Measurements from ENCODE around the gene WDFY4.

DNA sequence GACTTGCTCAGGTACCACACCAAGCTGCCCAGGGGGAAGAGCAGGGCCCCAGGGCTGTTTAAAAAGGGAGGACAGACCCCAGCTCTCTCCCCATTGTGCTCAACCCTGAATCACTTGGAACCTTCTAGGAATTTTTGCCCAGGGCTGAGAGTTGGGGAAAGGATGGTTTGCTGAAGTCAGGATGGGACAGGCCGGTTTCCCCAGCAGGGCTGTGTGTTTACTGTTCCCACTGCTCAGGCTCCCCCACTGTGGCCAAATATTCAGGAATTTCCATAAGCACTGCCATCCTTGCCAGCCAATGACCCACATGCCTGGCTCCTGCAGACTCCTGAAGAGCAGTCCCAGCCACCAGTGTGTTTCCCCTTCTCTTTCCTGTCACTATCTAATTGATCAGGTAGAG, 120.7 kb downstream of the WDFY4 start:
- TF ChIP-seq, protein P1, sequence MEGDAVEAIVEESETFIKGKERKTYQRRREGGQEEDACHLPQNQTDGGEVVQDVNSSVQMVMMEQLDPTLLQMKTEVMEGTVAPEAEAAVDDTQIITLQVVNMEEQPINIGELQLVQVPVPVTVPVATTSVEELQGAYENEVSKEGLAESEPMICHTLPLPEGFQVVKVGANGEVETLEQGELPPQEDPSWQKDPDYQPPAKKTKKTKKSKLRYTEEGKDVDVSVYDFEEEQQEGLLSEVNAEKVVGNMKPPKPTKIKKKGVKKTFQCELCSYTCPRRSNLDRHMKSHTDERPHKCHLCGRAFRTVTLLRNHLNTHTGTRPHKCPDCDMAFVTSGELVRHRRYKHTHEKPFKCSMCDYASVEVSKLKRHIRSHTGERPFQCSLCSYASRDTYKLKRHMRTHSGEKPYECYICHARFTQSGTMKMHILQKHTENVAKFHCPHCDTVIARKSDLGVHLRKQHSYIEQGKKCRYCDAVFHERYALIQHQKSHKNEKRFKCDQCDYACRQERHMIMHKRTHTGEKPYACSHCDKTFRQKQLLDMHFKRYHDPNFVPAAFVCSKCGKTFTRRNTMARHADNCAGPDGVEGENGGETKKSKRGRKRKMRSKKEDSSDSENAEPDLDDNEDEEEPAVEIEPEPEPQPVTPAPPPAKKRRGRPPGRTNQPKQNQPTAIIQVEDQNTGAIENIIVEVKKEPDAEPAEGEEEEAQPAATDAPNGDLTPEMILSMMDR (optimal IDR thresholded peaks at IDR 0.05 in 1 of 3, IDR thresholded peaks at IDR 0.05 in 1 of 3, conservative IDR thresholded peaks at IDR 0.05 in 1 of 3; ENCODE audit: extremely low read depth in 1 of 3, insufficient read depth in 2 of 3, low read length in 3 of 3) = no peak
- TF ChIP-seq EZH2 (IDR thresholded peaks at IDR 0.05; ENCODE audit: low read length) = no peak

Measured in keratinocyte (primary cell).